ENCODE results near the gene TACO1. TPM values are rescaled to one million over a fixed set of nuclear protein-coding genes. Genes with fewer than 3 reads are reported as not detected.

Gene TACO1
- total and polyA plus RNA-seq, 9 of the 15 experiments (the other 6 are each of a cell fraction or from before 2014, with no cell fraction given): 10.3 to 41.6 (median 30.9) TPM

- CTCF ChIA-PET (ENCODE audit: low intra/inter-chr PET ratio): no interaction called here
- 66% methylated on average over 7 of the region's 7 CpGs for WGBS (ENCODE audit: insufficient coverage, low coverage, missing lambda C conversion rate)
Measured at GRCh38 chr17:63644846-63645245, 44.2 kb downstream of the TACO1 start.

More at GRCh38 chr17:63644846-63645245, 44.2 kb downstream of the TACO1 start:
- Histone ChIP-seq H3K4me1 (replicated peaks in 1 of 2; ENCODE audit: control insufficient read depth in 2 of 2, insufficient read depth in 2 of 2, low read length in 2 of 2) (no peaks in the 10 kb centered on the region), H3K9ac (ENCODE audit: insufficient read depth in 1 of 2, low read depth in 2 of 2, low read length in 2 of 2) (no peak overlapping the region), H3K27me3 (ENCODE audit: control insufficient read depth in 2 of 2, insufficient read depth in 2 of 2, low read length in 2 of 2) (no peaks in the 10 kb centered on the region), H3K36me3 (ENCODE audit: control insufficient read depth, insufficient read depth, low read length) (peaks cover 10% of the 10 kb centered on the region; the same call in 1 of the 3 replicates), H3K9me3 (replicated peaks; ENCODE audit: control insufficient read depth, insufficient read depth, low read depth, low read length) (no peaks in the 10 kb centered on the region), H3K27ac (ENCODE audit: extremely low read depth, low read depth, low read length) (no peak overlapping the region), H3K9me1 (ENCODE audit: control insufficient read depth, insufficient read depth, low read length) (no peaks in the 10 kb centered on the region), H3K4me3 (no peak overlapping the region), H3K79me2 (ENCODE audit: control insufficient read depth, insufficient read depth, low read length) (no peaks in the 10 kb centered on the region), H4K20me1 (replicated peaks; ENCODE audit: control insufficient read depth, insufficient read depth, low read length) (no peaks in the 10 kb centered on the region), H2AFZ (ENCODE audit: low read depth, low read length) (no peak overlapping the region), H3K4me2 (ENCODE audit: insufficient read depth, low read length) (no peak overlapping the region)
- DNase-seq (ENCODE audit: extremely low read depth in 1 of 4, low spot score in 3 of 4): no peak
- POLR2A ChIA-PET: no interaction called here
- intact Hi-C loops (cut with micrococcal nuclease): no loop called here
- TF ChIP-seq ZNF277 (CRISPR knock-in tag; IDR thresholded peaks at IDR 0.05; ENCODE audit: borderline replicate concordance) (no peak), RBM25 (IDR thresholded peaks at IDR 0.05; ENCODE audit: low read depth, low read length, severe bottlenecking) (no peak), ZNF311 (CRISPR knock-in tag; IDR thresholded peaks at IDR 0.05) (no peak), SPI1 (IDR thresholded peaks at IDR 0.05; ENCODE audit: borderline replicate concordance, low read depth, low read length) (no peak)
- FAIRE-seq: no peak
- ATAC-seq: no peak
- in situ Hi-C loops (cut with MboI): no loop called here
- BruUV-seq (replicated peaks): no TSS peak

All from K562 (cell line).